GM12872 (cell line): ENCODE data around the gene CYP4F22.

Experiments used
- CTCF ChIP-seq: IDR thresholded peaks from 3 replicates; pipeline ENCODE4 v1.5.1; 2011; ENCODE audit warnings: low read depth, mild to moderate bottlenecking, low read length, moderate library complexity; ENCODE audit not compliant: insufficient read depth

The CYP4F22 gene

GRCh38 chr19:15524781-15525180 is 16.5 kb downstream of the CYP4F22 start:
- no peak for TF ChIP-seq CTCF

GRCh38 chr19:15525291-15525690 is 17.0 kb downstream of the CYP4F22 start:
- TF ChIP-seq CTCF = no peak

- no peak for TF ChIP-seq CTCF
Observed at GRCh38 chr19:15526408-15526807, 18.1 kb downstream of the CYP4F22 start.

GRCh38 chr19:15527705-15528104 is 19.4 kb downstream of the CYP4F22 start:
- TF ChIP-seq CTCF = no peak

GRCh38 chr19:15529774-15530372 is 21.5 kb downstream of the CYP4F22 start:
- no peak for TF ChIP-seq CTCF

GRCh38 chr19:15532779-15533521 is 24.6 kb downstream of the CYP4F22 start:
- TF ChIP-seq CTCF = no peak

GRCh38 chr19:15534957-15535864 is 26.9 kb downstream of the CYP4F22 start:
- TF ChIP-seq CTCF = no peak
